ENCODE results near the gene VPS52.

DNA sequence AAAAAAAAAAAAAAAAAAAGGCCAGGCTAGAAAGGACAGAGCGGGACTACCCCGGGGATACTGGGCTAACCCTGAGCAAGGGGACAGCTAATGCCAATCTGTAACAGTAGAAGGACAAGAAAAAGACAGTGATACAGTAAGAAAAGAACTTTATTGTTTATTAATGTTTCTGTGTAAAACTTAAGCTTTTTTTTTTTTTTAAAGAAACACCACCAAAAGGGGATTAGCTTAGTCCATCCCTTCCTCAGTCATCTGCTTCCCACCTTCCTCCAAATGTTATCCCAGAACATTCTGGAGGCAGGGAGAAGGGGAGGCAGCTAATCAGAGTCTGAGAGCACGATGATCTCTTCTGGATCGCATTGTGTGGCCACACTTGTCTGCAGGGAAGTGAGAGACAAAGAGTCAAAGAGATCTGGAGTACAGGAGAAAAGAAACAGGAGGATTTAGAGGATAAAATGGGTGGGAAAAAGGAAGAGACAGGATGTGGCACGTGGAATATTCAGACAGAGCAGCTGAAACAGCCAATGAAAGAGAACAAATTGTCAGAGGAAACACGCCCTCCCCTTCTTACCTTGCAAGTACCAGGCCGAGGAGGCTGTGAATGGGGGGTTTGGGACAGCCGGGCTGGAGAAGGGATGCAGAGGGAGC lies 46.9 kb upstream of the VPS52 start:
- TF ChIP-seq, protein P1, sequence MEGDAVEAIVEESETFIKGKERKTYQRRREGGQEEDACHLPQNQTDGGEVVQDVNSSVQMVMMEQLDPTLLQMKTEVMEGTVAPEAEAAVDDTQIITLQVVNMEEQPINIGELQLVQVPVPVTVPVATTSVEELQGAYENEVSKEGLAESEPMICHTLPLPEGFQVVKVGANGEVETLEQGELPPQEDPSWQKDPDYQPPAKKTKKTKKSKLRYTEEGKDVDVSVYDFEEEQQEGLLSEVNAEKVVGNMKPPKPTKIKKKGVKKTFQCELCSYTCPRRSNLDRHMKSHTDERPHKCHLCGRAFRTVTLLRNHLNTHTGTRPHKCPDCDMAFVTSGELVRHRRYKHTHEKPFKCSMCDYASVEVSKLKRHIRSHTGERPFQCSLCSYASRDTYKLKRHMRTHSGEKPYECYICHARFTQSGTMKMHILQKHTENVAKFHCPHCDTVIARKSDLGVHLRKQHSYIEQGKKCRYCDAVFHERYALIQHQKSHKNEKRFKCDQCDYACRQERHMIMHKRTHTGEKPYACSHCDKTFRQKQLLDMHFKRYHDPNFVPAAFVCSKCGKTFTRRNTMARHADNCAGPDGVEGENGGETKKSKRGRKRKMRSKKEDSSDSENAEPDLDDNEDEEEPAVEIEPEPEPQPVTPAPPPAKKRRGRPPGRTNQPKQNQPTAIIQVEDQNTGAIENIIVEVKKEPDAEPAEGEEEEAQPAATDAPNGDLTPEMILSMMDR (IDR thresholded peaks at IDR 0.05; ENCODE audit: low read depth, low read length) = no peak
- no peak for TF ChIP-seq EZH2phosphoT487 (IDR thresholded peaks at IDR 0.05; ENCODE audit: low read depth)

Measured in OCI-LY3 (cell line).